Omental fat pad (tissue), 4 donors: ENCODE results near the gene SQSTM1. TPM values are rescaled to one million over a fixed set of nuclear protein-coding genes. Genes with fewer than 3 reads are reported as not detected.

Experiments
- ATAC-seq: fragments of 150-250 bp; one replicate; pipeline ENCODE4 v1.9.1; 2016; ENCODE audit warnings: mild to moderate bottlenecking, moderate library complexity; ENCODE audit not compliant: low FRiP score
- DNase-seq: peaks from one replicate; pipeline ENCODE4 v3.0.0-alpha.2; 2019; ENCODE audit warnings: low spot score
- CTCF ChIP-seq, 3 donors: fragments of 450-650 bp; IDR thresholded peaks; one replicate each; pipeline ENCODE4 v1.5.1; 2016 to 2017; ENCODE audit warnings: antibody characterized with exemption in 3 of 3, mild to moderate bottlenecking in 3 of 3, moderate library complexity in 2 of 3
- total RNA-seq, 4 donors: library from RNA; depleted of rRNA; stranded (reverse); fragments of >200 nt; gene quantifications; one replicate each; pipeline ENCODE4 v1.1.0, GENCODE V29; 2016

Gene SQSTM1
- total RNA-seq, 4 donors from 2014 or later = 400 to 762 (median 566) TPM

GRCh38 chr5:179817470-179817840 is 3.2 kb upstream of the SQSTM1 start:
- TF ChIP-seq CTCF (IDR thresholded peaks at IDR 0.05) = no peak
- no peak for ATAC-seq
- no peak for DNase-seq

GRCh38 chr5:179817890-179818745 is 2.6 kb upstream of the SQSTM1 start:
- DNase-seq = no peak
- no peak for TF ChIP-seq CTCF (IDR thresholded peaks at IDR 0.05)

GRCh38 chr5:179818746-179819295 is 1.9 kb upstream of the SQSTM1 start:
- ATAC-seq (peak; percentile 70), DNase-seq (peak; percentile 93)
- no peak for TF ChIP-seq CTCF (IDR thresholded peaks at IDR 0.05)

More at GRCh38 chr5:179817890-179818745, 2.6 kb upstream of the SQSTM1 start:
- ATAC-seq = no peak

- TF ChIP-seq CTCF (IDR thresholded peaks at IDR 0.05) = no peak
- peak; percentile 45 for ATAC-seq
- DNase-seq = no peak
Observed at GRCh38 chr5:179819296-179820126, 1.2 kb upstream of the SQSTM1 start.

- TF ChIP-seq CTCF (IDR thresholded peaks at IDR 0.05) = no peak
- ATAC-seq (no peak), DNase-seq (no peak)
Observed at GRCh38 chr5:179820127-179820482, 600 bp upstream of the SQSTM1 start.

GRCh38 chr5:179821298-179822058 is 773 bp downstream of the SQSTM1 start:
- DNase-seq (peak; percentile 89), ATAC-seq (peak; percentile 43)
- TF ChIP-seq CTCF (IDR thresholded peaks at IDR 0.05) = no peak
